Activated T-cell treated with anti-CD3 and anti-CD28 coated beads, Interleukin-2, amount 50 U/mL, for 72 hours (primary cell): ENCODE results near the gene CLASP2. TPM values are rescaled to one million over a fixed set of nuclear protein-coding genes. Genes with fewer than 3 reads are reported as not detected.

Experiments used
- ATAC-seq, 2 donors: fragments of 150-1000 bp; cut with Tn5 transposase; replicated peaks in 1 of 2; 2 replicates each; pipeline ENCODE4 v1.10.0; 2021; ENCODE audit warnings: moderate library complexity in 2 of 2, mild to moderate bottlenecking in 1 of 2
- DNase-seq, 2 donors: peaks; one replicate each; pipeline ENCODE4 v3.0.0; 2021 to 2022; ENCODE audit warnings: mixed read lengths in 1 of 2
- H3K27ac Mint-ChIP-seq: one replicate; pipeline ENCODE4 v1.8.0; 2022; ENCODE audit warnings: mild to moderate bottlenecking, moderate library complexity, mixed read lengths
- H3K27me3 Mint-ChIP-seq: one replicate; pipeline ENCODE4 v1.8.0; 2022; ENCODE audit warnings: low read depth, mixed read lengths
- H3K36me3 Mint-ChIP-seq, 2 donors: one replicate each; pipeline ENCODE4 v1.8.0; 2022; ENCODE audit warnings: mixed read lengths in 2 of 2, mild to moderate bottlenecking in 1 of 2; ENCODE audit not compliant: insufficient read depth in 2 of 2
- H3K4me1 Mint-ChIP-seq: one replicate; pipeline ENCODE4 v1.8.0; 2022; ENCODE audit warnings: low read depth, mixed read lengths
- H3K4me3 Mint-ChIP-seq, 2 donors: one replicate each; pipeline ENCODE4 v1.8.0; 2022; ENCODE audit warnings: mild to moderate bottlenecking in 2 of 2, mixed read lengths in 2 of 2, moderate library complexity in 2 of 2
- H3K9me3 Mint-ChIP-seq, 2 donors: one replicate each; pipeline ENCODE4 v1.8.0; 2022; ENCODE audit warnings: mixed read lengths in 2 of 2
- total RNA-seq, 2 donors: library from RNA; stranded (reverse); gene quantifications; one replicate each; pipeline ENCODE4 v1.2.3, GENCODE V29; 2022

The CLASP2 gene
- total RNA-seq, 2 donors from 2014 or later: 58.5 to 68.5 TPM

DNA sequence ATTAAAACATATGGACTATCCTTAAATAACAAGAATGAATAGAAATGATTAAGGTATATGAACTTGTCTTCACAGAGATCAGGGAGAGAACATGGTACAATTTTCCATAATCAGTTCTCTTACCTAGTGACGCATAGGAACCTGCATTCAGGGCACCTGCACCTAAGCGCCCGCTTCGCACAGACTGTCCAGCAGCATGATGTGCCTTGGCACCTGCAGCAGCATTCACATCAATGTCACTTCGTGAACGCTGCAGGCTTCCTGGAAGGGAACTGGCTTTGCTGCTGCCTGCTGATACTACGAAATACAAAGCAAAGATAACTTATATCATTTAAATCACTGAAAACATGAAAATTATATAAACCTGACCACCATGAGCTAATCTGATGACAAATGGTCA is 115.2 kb downstream of the CLASP2 start:
- no peaks in the 10 kb centered on the region for H3K27me3 Mint-ChIP-seq
- no peak overlapping the region for H3K4me3 Mint-ChIP-seq
- DNase-seq: no peak
- no peaks in the 10 kb centered on the region for H3K9me3 Mint-ChIP-seq
- H3K27ac Mint-ChIP-seq: no peak overlapping the region
- H3K36me3 Mint-ChIP-seq: peaks cover 2 to 13% of the 10 kb centered on the region in 2 donors
- no peak for ATAC-seq
- no peaks in the 10 kb centered on the region for H3K4me1 Mint-ChIP-seq

DNA sequence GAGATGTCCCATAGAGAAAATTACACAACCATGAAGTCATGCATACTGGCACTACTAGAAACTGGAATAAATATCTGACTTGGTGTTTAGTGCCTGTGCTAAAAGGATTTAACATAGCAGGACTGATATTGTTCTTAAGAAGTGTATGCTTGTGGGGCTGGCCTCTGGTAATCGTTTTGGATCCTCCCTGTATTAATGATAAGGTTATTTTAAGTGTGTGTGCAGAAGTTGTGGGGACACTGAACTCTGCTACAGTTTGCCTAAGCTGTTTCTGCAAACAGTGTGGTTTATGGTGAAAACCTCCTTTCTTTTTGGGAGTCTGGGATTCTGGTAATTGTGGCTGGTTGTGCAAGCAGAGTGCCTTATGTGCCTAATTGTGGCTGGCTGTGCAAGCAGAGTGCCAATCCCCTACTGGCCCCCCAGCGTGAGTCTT is 120.8 kb downstream of the CLASP2 start:
- H3K4me3 Mint-ChIP-seq: no peak overlapping the region
- no peaks in the 10 kb centered on the region for H3K4me1 Mint-ChIP-seq
- ATAC-seq (no peak), DNase-seq (no peak)
- no peaks in the 10 kb centered on the region for H3K27me3 Mint-ChIP-seq
- H3K27ac Mint-ChIP-seq: no peak overlapping the region
- peaks cover 0 to 7% of the 10 kb centered on the region in 2 donors for H3K36me3 Mint-ChIP-seq
- H3K9me3 Mint-ChIP-seq: no peaks in the 10 kb centered on the region

- ATAC-seq: no peak
- no peaks in the 10 kb centered on the region for H3K9me3 Mint-ChIP-seq
Observed at GRCh38 chr3:33592999-33593398, 125.1 kb downstream of the CLASP2 start.

DNA sequence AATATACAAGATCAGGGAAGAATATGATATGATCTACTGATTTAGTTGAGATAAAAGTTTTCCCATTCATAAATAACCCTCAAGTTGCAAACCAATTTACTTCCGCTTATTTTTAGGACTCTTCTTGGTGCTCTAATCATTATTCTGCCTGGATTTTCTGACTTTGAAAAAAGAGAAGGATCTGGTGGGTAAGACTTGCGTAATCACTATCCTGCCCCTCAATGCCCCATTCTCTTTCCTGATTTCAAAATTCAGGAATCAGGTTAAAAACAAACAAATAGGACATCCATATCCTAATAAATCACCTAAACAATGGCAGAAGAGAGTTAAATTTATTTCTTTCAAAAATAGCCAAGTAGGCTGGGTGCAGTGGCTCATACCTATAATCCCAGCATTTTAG is 127.5 kb downstream of the CLASP2 start:
- no peak overlapping the region for H3K27ac Mint-ChIP-seq
- ATAC-seq: no peak

More at GRCh38 chr3:33592999-33593398, 125.1 kb downstream of the CLASP2 start:
- Mint-ChIP-seq H3K4me3 (no peak overlapping the region), H3K4me1 (no peaks in the 10 kb centered on the region), H3K27ac (no peak overlapping the region), H3K36me3 (peaks cover 0 to 1% of the 10 kb centered on the region in 2 donors), H3K27me3 (no peaks in the 10 kb centered on the region)
- DNase-seq: no peak

DNA sequence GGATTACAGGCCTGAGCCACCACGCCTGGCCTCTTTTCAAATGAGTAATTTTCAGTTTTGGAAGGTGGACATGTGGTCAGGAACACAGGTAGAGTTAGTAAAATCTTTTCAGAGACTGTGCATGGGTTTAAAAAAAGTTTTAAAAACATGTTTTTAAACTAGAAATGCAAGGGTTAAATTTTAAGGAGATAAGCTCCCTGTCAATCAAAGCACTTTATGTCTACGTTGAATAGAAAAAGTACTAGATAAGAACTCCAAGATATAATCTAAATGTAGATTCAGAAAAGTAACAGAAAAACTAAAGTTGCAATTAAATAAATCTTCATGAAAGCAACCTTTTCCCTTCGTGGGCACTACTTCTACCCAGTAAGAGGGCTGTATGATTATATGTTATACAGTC is 131.7 kb downstream of the CLASP2 start:
- DNase-seq (no peak), ATAC-seq (no peak)
- H3K4me1 Mint-ChIP-seq: no peaks in the 10 kb centered on the region
- no peak overlapping the region for H3K27ac Mint-ChIP-seq
- H3K36me3 Mint-ChIP-seq: peaks cover 0 to 3% of the 10 kb centered on the region in 2 donors
- H3K9me3 Mint-ChIP-seq: no peaks in the 10 kb centered on the region
- H3K27me3 Mint-ChIP-seq: no peaks in the 10 kb centered on the region
- no peak overlapping the region for H3K4me3 Mint-ChIP-seq

More for the DNA sequence above, 127.5 kb downstream of the CLASP2 start:
- Mint-ChIP-seq H3K9me3 (no peaks in the 10 kb centered on the region), H3K36me3 (peaks cover 0 to 1% of the 10 kb centered on the region in 2 donors), H3K4me1 (no peaks in the 10 kb centered on the region), H3K27me3 (no peaks in the 10 kb centered on the region), H3K4me3 (no peak overlapping the region)
- no peak for DNase-seq

GRCh38 chr3:33582234-33582633 is 135.8 kb downstream of the CLASP2 start:
- ATAC-seq (no peak), DNase-seq (no peak)
- Mint-ChIP-seq H3K27me3 (no peaks in the 10 kb centered on the region), H3K9me3 (no peaks in the 10 kb centered on the region), H3K4me3 (no peak overlapping the region), H3K27ac (no peak overlapping the region), H3K4me1 (no peaks in the 10 kb centered on the region), H3K36me3 (peaks cover 0 to 1% of the 10 kb centered on the region in 2 donors)

DNA sequence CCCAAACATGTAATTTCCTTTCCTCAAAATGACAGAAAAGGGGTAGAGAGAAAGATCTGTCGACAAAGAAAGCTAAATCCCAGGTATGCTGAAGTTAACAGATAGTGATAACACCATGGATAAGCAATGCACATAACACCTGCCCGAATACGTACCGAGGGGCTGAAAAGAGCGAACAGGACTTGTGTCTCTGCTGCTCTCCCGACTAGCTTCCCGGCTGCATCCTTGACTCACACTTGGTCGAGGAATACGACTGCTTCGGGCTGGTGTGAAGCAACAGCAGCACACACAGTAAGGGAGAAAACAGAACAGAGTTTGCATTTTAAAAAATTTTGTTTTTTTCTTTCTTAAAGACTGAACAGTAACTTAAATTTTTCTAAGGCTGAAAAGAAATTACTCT is 136.4 kb downstream of the CLASP2 start:
- Mint-ChIP-seq H3K27me3 (no peaks in the 10 kb centered on the region), H3K9me3 (no peaks in the 10 kb centered on the region), H3K4me3 (no peak overlapping the region), H3K4me1 (no peaks in the 10 kb centered on the region), H3K27ac (no peak overlapping the region), H3K36me3 (peaks cover 0 to 1% of the 10 kb centered on the region in 2 donors)
- DNase-seq: no peak
- ATAC-seq: no peak

DNA sequence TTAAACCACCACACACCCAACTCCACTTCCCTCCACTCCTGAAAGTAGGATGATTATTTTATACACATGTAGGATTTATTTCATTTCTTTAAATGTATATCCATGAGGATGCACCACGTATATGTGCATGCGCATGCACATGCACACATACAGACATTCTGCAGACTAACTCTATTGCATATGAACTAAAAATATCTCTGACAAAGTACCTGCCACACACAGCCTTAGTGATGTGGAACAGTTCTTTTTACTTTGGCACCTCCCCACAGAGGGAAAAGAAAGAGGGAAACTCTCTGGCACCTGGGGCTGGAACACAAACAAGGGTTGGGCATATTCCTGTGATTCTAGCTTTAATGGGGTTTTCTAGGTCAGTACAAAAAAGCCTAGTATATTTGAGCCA is 138.2 kb downstream of the CLASP2 start:
- Mint-ChIP-seq H3K27ac (no peak overlapping the region), H3K36me3 (peaks cover 0 to 6% of the 10 kb centered on the region in 2 donors), H3K9me3 (no peaks in the 10 kb centered on the region), H3K27me3 (no peaks in the 10 kb centered on the region), H3K4me1 (no peaks in the 10 kb centered on the region), H3K4me3 (no peak overlapping the region)
- no peak for ATAC-seq
- DNase-seq: no peak

DNA sequence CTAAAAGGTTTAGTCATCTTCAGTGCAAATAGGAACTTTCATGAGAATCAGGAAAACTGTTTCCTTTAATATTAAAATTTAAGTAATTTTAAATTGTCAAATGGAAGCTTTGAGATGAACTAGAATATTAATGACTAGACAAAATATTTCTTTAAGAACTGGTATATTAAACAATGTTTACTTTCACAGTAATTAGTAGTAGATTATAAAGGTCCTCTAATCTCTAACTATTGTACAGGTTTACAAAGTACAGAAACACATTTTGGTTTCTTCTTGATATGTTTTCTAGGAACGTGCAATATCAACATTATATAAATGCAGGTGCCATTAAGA is 138.9 kb downstream of the CLASP2 start:
- H3K9me3 Mint-ChIP-seq: no peaks in the 10 kb centered on the region
- no peak overlapping the region for H3K27ac Mint-ChIP-seq
- DNase-seq: no peak
- no peak for ATAC-seq
- no peak overlapping the region for H3K4me3 Mint-ChIP-seq
- peaks cover 0 to 8% of the 10 kb centered on the region in 2 donors for H3K36me3 Mint-ChIP-seq
- no peaks in the 10 kb centered on the region for H3K4me1 Mint-ChIP-seq
- H3K27me3 Mint-ChIP-seq: no peaks in the 10 kb centered on the region

GRCh38 chr3:33578325-33579177 is 139.5 kb downstream of the CLASP2 start:
- no peaks in the 10 kb centered on the region for H3K4me1 Mint-ChIP-seq
- peaks cover 0 to 8% of the 10 kb centered on the region in 2 donors for H3K36me3 Mint-ChIP-seq
- ATAC-seq: no peak
- H3K9me3 Mint-ChIP-seq: no peaks in the 10 kb centered on the region
- no peak for DNase-seq
- H3K27ac Mint-ChIP-seq: no peak overlapping the region
- no peak overlapping the region for H3K4me3 Mint-ChIP-seq
- H3K27me3 Mint-ChIP-seq: no peaks in the 10 kb centered on the region

DNA sequence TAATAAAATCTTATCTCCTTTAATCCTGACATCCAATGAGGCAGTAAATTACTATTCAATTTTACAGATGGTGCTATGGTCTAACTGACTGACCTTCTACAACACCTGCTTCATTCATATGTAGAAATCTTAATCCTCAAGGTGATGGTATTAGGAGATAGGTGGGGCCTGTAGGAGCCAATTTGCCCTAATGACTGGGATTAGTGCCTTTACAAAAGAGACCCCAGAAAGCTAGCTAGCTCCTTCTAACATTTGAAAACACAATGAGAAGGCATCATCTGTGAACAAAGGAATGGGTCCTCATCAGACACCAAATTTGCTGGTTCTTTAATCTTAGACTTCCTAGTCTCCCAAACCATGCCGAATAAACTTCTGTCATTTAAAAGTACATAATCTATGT is 140.5 kb downstream of the CLASP2 start:
- no peak for DNase-seq
- Mint-ChIP-seq H3K27ac (no peak overlapping the region), H3K4me1 (no peaks in the 10 kb centered on the region), H3K27me3 (no peaks in the 10 kb centered on the region), H3K4me3 (no peak overlapping the region), H3K9me3 (no peaks in the 10 kb centered on the region), H3K36me3 (peaks cover 0 to 7% of the 10 kb centered on the region in 2 donors)
- ATAC-seq: no peak

DNA sequence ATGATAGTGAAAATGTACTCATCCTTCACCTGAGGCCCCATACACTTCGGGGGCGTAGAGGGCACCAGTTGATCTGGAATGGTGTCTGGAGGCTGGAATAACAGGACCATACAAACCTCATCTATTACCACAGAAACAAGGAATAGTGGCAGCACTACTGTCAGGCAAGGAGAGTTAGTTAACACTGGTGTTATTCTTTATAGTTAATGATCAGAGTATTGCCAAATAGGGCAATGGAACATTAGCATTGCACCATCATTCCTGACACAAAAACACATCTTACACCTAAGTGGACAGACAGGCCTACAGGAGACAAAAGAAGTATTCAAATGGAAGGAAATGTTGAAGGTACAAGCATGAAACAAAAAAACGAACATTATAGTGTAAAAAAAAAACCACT is 140.9 kb downstream of the CLASP2 start:
- H3K27ac Mint-ChIP-seq: no peak overlapping the region
- H3K36me3 Mint-ChIP-seq: peaks cover 0 to 7% of the 10 kb centered on the region in 2 donors

DNA sequence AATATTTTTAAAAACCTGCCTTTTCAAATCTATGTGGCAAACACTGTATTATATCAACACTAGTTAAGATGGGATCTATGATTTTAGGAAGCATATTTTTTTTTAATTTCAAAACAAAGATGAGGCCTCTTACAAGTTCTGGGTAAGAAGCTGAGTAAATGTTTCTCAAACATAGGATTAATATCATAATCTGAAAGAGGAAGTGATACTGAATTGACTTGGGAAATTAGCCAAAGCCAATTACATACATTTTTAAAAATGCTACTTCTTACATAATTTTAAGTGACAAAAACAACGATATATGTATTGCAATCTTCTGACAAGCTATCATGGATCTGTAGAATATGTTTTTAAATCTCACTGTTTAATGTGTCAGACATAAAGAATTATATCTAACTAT is 142.7 kb downstream of the CLASP2 start:
- Mint-ChIP-seq H3K36me3 (peaks cover 2 to 7% of the 10 kb centered on the region in 2 donors), H3K4me1 (no peaks in the 10 kb centered on the region), H3K27me3 (no peaks in the 10 kb centered on the region), H3K4me3 (no peak overlapping the region), H3K27ac (no peak overlapping the region), H3K9me3 (no peaks in the 10 kb centered on the region)
- ATAC-seq (no peak), DNase-seq (no peak)

More for the DNA sequence above, 140.9 kb downstream of the CLASP2 start:
- DNase-seq (no peak), ATAC-seq (no peak)
- Mint-ChIP-seq H3K27me3 (no peaks in the 10 kb centered on the region), H3K4me3 (no peak overlapping the region), H3K9me3 (no peaks in the 10 kb centered on the region), H3K4me1 (no peaks in the 10 kb centered on the region)

- H3K9me3 Mint-ChIP-seq: no peaks in the 10 kb centered on the region
- H3K27me3 Mint-ChIP-seq: no peaks in the 10 kb centered on the region
- DNase-seq (no peak), ATAC-seq (no peak)
- H3K36me3 Mint-ChIP-seq: peaks cover 2 to 4% of the 10 kb centered on the region in 2 donors
- H3K4me3 Mint-ChIP-seq: no peak overlapping the region
- no peaks in the 10 kb centered on the region for H3K4me1 Mint-ChIP-seq
- no peak overlapping the region for H3K27ac Mint-ChIP-seq
Observed at GRCh38 chr3:33557829-33558228, 160.2 kb downstream of the CLASP2 start.
